Stimulated activated CD4-positive, alpha-beta T cell treated with anti-CD3 and anti-CD28 coated beads, TNF-alpha, amount 100 ng/mL, for 1 hour (primary cell): Measurements from ENCODE around the gene PPP6C.
"Not testable (repeated sequence)": the region's sequence is repeated elsewhere in the genome, so short reads cannot be mapped to it uniquely, and the experiment has no call there.

Experiments used
- DNase-seq, 3 donors: peaks; one replicate each; pipeline ENCODE4 v3.0.0-alpha.2; 2020; ENCODE audit warnings: low read depth in 3 of 3, low spot score in 1 of 3

PPP6C gene

DNA sequence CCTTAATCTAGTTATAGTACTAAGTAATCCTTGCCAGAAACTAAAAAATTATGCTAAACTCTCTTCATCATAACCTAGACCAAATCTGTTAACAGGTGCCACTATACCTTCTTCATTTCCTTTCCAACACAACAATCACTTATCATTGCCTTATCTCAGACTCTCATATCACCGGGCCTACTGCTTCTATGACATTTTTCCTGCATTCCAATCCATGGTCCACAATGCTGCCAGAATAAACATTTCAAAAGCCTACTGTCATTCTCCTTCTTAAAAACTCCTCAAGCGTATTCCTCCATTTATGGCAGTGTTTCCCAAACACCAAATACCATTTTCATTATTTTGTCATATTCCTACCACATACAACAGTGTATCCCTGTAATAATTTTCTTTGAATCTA lies 6.5 kb downstream of the PPP6C start:
- no peak for DNase-seq

DNA sequence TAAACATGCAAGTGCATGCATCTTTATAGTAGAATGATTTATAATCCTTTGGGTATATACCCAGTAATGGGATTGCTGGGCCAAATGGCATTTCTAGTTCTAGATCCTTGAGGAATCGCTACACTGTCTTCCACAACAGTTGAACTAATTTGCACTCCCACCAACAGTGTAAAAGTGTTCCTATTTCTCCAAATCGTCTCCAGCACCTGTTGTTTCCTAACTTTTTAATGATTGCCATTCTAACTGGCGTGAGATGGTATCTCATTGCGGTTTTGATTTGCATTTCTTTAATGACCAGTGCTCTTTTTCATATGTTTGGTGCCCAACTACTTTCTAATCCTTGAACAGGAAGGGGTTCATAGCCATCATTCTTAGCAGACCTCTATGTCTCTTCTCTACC lies 7.8 kb downstream of the PPP6C start:
- not testable (repeated sequence) for DNase-seq

DNA sequence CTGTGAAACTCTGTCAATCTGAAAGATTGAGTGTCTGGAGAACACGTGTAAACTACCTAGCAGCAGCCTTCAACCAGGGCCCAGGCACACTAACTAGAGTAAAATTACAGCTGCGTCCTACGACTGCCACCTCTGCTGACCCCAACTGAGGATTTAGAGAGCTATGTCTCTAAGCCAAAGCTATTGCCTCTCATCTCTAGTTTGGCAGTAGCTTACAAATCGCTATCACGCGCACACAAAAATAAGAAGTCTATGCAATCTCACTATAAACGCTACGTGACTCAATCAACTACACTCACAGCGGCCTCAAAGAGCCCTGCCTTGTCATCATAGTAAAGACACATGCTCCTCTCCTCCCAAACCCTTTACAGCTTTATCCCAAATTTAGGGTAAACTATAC lies 8.7 kb downstream of the PPP6C start:
- no peak for DNase-seq

DNA sequence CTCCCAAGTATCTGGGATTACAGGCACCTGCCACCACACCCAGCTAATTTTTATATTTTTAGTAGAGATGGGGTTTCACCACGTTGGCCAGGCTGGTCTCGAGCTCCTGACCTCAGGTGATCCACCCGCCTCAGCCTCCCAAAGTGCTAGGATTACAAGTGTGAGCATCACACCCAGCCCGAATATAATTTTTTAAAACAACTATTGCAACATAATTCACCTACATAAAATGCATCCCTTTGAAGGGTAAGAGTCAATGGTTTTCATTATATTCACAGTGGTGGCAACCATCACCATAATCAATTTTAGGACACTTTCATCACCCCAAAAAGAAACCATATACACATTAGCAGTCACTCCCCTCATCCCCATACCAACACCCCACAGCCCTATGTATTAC lies 9.8 kb downstream of the PPP6C start:
- not testable (repeated sequence) for DNase-seq

DNA sequence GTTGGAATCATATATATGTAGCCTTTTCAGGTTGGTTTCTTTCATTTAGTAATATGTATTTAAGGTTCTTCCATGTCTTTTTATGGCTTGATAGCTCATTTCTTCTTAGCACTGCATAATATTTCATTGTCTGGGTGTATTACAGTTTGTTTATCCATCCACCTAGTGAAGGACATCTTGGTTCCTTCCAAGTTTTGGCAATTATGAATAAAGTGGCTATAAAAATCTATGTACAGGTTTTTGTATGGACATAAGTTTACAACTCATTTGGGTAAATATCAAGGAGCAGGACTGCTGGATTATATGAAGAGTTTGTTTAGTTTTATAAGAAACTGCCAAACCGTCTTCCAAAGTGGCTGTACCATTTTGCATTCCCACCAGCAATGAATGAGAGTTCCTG lies 11.7 kb downstream of the PPP6C start:
- DNase-seq, result no peak

DNA sequence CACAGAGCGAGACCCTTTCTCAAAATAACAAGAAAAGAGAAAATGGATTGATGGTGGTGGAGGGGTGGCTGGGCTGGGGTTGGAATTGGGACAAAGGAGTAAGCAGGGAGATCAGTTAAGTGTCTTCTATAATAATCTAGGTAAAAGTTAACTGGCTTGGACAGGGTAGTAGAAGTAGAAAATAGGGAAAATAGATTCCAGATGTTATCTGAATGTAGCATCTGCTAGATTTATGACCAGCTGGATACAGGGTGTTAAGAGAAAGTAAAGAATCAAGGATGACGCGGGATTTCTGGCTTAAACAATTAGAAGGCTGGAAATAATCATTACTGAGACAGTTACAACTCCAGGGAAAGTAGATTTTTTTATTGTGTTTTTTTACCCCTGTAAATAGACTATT lies 13.0 kb downstream of the PPP6C start:
- DNase-seq, result no peak

DNA sequence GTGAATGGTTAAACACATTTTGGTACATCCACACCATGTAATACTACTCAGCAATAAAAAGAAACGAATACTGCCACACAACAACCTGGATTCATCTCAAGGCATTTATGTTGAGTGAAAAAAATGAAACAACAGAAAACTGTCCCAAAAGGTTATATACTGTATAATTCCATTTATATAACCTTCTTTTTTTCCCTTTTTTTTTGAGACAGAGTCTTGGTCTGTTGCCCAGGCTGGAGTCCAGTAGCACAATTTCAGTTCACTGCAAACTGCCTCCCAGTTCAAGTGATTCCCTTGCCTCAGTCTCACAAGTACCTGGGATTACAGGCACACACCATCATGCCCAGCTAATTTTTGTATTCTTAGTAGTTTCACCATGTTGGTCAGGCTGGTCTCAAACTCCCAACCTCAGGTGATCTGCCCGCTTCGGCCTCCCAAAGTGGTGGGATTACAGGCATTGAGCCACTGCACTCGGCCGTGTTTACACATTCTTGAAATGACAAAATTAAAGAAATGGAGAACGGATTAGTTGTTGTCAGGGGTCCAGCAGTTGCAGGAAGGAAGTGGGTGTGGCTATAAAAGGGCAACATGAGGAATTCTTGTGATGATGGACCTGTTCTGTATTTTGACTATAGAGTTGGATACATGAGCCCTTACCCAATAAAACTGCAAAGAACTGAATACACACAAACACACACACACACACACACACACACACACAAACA lies 17.4 kb downstream of the PPP6C start:
- DNase-seq, result no peak

DNA sequence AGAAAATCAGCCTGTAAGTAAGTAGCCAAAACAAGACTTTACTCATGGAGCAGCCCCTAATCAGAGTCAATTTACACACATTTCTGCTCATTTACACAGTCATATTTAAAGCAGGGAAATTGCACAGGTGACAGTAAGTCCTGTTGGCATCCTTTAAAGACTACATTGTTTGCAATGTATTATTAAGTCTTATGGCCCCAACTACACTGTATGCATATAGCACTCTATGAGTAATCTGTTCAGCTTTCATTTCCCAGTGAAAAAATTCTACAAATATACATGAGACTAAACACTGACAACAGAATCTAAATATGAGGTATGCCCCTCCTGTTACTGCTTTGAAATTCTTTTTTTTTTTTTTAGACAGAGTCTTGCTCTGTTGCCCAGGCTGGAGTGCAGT lies 19.7 kb downstream of the PPP6C start:
- DNase-seq, result no peak

DNA sequence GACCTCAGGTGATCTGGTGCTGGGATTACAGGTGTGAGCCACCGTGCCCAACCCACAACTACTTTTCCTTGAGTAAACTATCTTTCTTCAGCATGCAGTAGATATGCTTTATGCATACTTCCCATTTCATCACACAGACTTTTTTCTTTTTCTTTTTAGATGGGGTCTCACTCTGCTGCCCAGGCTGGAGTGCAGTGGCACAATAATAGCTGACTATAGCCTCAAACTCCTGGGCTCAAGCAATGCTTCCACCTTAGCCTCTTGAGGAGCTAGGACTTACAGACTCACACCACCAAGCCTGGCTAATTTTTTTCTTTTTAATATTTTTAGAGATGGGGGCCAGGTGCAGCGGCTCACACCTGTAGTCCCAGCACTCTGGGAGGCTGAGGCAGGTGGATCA lies 22.8 kb downstream of the PPP6C start:
- no peak for DNase-seq

DNA sequence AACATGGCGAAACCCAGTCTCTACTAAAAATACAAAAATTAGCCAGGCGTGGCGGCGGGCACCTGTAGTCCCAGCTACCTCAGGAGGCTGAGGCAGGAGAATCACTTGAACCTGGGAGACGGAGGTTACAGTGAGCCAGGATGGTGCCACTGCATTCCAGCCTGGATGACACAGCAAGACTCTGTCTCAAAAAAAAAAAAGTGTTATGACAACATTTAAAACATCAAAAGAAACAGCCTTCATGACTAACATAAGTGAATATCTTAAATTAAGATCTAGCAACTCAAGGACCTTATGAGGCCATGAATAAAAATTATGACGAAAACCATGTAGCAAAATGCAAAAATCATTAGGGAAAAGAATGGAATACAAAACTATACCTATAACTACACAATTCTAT lies 26.7 kb downstream of the PPP6C start:
- DNase-seq, result not testable (repeated sequence)

DNA sequence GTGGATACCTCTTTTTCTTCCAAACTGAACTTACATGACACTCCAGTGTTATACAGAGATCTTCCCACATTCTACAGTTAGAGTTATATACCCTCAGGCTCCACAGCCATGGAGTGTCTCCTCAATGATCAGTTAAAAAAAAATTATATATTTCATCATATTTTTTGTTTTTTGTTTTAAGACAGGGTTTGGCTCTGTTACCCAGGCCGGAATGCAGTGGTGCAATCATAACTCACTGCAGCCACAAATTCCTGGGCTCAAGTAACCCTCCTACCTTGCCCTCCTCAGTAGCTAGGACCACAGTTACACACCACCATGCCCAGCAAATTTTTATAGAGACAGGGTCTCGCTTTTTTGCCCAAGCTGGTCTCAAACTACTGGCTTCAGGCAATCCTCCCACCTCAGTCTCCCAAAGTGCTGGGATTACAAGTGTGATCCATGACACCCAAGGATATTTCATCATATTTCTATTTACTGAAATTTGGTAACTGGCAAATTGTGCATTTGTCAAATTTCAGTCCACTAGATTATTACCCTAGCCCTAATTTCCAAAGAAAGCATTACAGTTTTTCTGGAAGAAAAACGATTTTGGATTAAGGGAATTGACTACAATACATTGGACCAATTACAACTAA lies 28.2 kb downstream of the PPP6C start:
- DNase-seq, result no peak

DNA sequence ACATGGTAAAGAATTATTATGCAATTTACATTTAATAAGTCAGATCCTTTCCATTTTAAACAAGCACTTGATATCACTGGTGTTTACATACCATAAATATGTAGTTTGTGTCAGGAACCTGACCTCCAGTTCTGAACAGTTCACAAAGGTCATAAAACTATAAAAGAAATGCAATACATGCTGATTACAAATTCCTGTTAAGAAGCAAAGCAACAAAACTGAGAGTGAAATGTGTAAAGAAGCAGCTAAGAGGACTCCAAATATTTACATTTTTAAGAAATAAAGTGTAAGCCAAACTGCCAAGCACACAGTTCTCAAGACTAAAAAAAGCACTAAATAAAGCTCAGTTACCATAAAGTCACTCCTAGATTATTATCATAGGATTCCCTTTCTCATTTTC lies 28.9 kb downstream of the PPP6C start:
- DNase-seq, result no peak

DNA sequence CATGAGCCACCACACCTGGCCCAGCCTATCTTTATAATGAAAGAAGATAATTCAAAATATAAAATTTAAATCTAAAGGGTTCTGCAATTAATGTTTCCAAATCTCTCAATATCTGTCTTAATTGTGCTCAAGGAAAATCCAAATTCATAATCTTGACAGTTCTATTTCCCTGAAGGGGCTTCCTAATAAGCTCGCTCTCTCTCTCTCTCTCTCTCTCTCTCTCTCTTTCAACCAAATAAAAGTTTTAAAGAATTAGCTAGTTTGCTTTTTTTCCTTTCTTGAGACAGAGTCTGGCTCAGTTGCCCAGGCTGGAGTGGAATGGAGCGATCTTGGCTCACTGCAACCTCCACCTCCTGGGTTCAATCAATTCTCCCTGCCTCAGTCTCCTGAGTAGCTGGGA lies 33.1 kb downstream of the PPP6C start:
- DNase-seq, result no peak

DNA sequence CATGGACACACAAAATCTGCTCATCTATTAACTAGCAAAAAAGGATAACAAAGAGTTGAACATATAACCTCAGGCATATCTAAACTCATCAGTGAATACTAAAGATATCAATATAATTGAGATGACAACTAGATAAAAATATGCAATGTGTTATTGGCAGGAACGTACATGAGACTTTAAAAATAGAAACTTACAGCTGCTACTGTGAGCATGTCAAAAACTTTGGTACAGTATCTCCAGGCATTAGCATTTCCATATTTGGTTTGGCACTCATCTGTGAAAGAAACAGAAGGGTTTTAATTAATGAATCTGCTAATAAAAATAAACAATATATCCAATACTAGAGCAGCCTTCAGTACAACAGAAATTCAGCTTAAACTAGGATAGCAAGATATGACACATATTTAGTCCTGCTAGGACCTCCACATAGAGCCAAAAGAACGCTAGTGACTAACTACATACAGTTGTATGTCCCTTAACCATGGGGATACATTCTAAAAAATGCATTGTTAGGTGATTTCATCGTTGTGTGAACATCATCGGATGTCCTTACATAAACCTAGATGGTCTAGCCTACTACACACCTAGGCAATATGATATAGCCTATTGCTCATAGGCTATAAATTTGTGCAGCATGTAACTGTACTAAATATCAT lies 35.8 kb downstream of the PPP6C start:
- no peak for DNase-seq

DNA sequence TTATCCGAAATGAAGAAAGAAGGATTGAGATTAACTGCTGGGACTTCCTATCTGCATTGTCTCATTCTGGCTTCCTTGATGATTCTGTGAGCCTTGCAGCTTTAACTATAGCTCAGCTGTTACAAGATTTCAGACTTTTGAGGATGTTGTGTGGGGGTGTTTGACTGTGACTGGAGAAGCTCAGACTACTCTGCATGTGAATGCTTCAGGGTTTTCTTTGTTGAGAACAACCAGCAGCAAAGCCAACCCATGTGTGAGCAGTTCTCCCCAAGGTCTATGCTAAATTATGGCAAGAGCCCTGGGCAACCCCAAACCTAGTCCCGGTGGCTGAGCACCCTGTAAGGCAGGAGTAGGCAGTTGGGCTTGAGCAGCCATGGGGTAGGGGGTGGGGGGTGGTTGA lies 37.9 kb downstream of the PPP6C start:
- no peak for DNase-seq

DNA sequence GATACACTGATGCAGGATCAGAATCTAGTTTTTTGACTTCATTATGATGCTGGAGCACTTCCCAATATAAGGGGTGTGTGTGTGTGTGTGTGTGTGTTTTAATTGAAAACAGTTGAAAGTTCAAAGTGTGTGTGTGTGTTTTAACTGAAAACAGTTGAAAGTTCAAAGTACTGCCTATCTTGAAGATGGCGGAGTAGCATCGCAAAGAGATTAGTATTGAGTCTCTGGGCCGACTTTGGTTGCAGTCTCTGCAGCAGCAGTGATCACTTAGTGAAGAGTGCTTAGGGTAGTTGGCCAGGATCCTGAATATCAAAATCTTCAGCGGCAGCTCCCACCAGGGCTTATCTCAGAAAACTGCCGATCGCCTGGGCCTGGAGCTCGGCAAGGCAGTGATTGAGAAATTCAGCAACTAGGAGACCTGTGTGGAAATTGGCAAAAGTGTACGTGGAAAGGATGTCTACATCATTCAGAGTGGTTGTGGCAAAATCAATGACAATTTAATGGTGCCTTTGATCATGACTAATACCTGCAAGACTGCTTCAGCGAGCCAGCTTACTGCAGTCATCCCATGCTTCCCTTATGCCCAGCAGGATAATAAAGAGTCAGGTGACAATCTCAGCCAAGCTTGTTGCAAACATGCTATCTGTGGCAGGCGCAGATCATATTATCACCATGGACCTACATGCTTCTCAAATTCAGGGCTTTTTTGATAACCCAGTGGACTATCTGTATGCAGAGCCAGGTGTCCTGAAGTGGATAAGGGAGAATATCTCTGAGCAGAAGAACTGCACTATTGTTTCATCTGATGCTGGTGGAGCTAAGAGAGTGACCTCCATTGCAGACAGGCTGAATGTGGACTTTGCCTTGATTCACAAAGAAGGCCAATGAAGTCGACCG lies 39.0 kb downstream of the PPP6C start:
- DNase-seq, result no peak

DNA sequence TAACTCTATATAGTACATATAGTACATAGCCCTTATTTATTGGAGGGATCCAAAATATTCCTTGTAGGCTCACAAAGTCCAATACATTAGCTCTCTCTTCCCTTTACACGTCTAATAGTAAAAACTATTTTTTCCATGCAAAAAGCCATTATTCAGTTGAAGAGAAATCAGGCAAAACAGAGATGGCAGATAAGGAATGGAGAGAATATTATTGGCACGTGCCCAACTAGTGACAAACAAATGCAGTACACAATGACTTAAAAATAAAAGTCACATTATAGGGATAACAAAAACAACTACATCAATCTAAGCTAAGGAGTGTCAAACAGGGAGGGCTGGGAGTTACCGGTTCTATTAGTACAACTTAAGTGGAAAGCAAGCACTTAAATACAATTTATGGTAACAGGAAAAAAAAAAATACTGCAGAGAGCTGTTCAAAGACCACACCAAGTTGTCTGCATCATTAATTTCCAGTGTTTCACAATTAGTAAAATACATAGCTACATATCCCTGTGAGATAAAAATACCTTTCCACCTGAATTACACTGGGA lies 42.1 kb downstream of the PPP6C start:
- no peak for DNase-seq

DNA sequence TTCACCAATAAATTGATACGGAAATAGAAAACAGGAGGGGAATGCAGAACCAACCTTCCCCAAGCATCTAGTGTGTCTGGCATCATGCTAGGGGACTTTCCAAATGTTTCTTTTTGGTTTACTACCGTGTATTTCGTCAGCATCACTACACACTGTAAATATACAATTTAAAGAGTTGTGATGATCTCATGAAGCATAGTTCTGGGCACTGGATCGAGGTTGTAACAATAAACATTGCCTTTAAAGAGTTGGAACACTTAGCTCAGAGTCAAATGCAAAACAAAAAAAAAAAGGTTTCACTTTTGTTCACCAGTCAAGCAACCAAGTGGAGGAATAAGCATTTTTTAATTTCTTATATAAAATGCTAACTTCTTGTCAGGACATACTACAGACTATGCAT lies 43.4 kb downstream of the PPP6C start:
- no peak for DNase-seq

DNA sequence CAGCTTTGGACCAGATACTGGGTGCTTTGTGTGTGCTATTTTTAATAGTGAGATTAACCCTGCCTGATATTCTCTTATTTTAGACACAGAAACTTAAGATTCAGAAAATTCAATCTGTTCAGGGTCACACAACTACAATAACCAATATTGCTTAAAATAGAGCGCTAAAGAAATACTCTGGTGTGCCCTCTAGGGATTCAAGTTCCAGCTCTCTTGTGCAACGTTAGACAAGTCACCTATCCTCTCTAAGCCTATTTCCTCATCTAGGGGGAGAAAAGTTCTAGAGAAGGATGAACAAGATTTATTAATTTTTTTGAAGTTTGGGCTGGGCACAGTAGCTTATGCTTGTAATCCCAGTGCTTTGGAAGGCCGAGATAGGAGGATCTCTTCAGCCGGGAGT lies 44.2 kb downstream of the PPP6C start:
- DNase-seq, result no peak

DNA sequence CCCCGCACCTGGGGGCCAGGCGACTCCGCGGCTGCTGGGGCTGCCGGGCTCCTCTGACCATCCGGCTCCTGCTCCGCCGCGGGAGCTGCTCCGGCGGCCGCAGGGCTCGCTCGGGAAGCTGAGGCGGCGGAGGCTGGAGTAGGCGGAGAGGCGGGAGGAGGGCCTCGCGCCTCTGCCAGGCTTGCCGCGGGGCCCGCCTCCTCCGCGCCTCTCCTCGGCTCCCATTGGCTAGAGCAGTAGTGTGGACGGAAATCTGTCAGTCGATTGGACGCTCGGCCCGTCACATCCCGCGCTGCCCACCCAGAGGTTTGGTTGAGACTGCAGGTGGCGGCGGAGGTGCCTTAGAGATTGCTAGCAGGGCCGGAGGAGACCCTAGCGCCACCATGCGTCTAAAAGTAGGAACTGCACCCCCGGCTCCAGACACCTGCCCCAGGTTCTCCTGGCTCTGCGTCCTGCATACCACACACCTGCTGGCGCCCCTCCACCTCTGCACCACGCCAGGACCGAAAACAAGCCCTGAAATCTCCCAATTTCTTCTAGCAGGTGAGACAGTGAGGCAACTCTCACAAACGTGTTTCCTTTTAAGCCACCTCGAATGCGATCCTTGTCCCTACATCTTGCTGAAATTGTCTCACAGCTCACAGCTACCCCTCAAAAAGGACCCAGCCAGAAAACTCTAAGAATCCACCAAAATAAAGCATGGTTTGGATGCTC lies 46.1 kb downstream of the PPP6C start, which contains the start of gene SCAI:
Gene SCAI (minus strand): TSS at position 152 of the 714 bp plus-strand sequence. CDS start 91 bp downstream, at position 61.
- peak; percentile 91 to 98 (median 97) for DNase-seq
